H1 (cell line): Measurements from ENCODE around the gene PMF1. TPM values are rescaled to one million over a fixed set of nuclear protein-coding genes. Genes with fewer than 3 reads are reported as not detected.
A peak's percentile ranks its signal among the peaks of the same experiment; 100 is the strongest.

Experiments
- CTCF ChIA-PET: fragments of 300-600 bp; sonication (Branson Sonifier 250); formaldehyde crosslinking; loops from one replicate; lab custom pipeline; 2021; ENCODE audit not compliant: partially characterized antibody; lab: Charles Lee
- POLR2A ChIA-PET: fragments of 300-600 bp; sonication (Branson Sonifier 250); formaldehyde crosslinking; loops from one replicate; lab custom pipeline; 2021; ENCODE audit warnings: inconsistent platforms; ENCODE audit not compliant: partially characterized antibody; lab: Charles Lee
- DNase-seq, 2 experiments: peaks; one replicate each; pipeline versions ENCODE4 v3.0.0 to v3.0.0-alpha.2; 2010 to 2022; ENCODE audit warnings: low spot score in 2 of 2, low read depth in 1 of 2, mixed read lengths in 1 of 2
- FAIRE-seq: peaks from 2 replicates; lab custom pipeline; 2011; peaks lifted over from hg19 to GRCh38; lab: Jason Lieb, UNC
- H2AFZ ChIP-seq: 2 replicates; pipeline ENCODE4 v1.8.1; 2012; ENCODE audit warnings: low read length, inconsistent platforms
- H2AK5ac ChIP-seq: 2 replicates; pipeline ENCODE4 v1.6.1; 2013; ENCODE audit warnings: low read depth, low read length
- H2BK120ac ChIP-seq: replicated peaks from 2 replicates; pipeline ENCODE3; 2013; ENCODE audit warnings: low read depth, low read length, inconsistent platforms
- H2BK12ac ChIP-seq: 2 replicates; pipeline ENCODE4 v1.6.1; 2013; ENCODE audit warnings: low read depth, low read length
- H2BK15ac ChIP-seq: 2 replicates; pipeline ENCODE4 v1.6.1; 2013; ENCODE audit warnings: low read length
- H2BK20ac ChIP-seq: 2 replicates; pipeline ENCODE4 v1.6.1; 2013; ENCODE audit warnings: low read length
- H2BK5ac ChIP-seq: 2 replicates; pipeline ENCODE4 v1.6.1; 2013; ENCODE audit warnings: low read depth, low read length
- H3K14ac ChIP-seq: 2 replicates; pipeline ENCODE4 v1.6.1; 2013; ENCODE audit warnings: inconsistent platforms; ENCODE audit not compliant: insufficient read length
- H3K18ac ChIP-seq: 2 replicates; pipeline ENCODE4 v1.6.1; 2013; ENCODE audit warnings: low read length; ENCODE audit errors: extremely low read depth
- H3K23ac ChIP-seq: 2 replicates; pipeline ENCODE4 v1.6.1; 2013; ENCODE audit warnings: inconsistent platforms; ENCODE audit not compliant: insufficient read length
- H3K23me2 ChIP-seq: 2 replicates; pipeline ENCODE4 v1.6.1; 2013; ENCODE audit warnings: low read depth, low read length
- H3K27ac ChIP-seq: 2 replicates; pipeline ENCODE4 v1.6.1; 2011; ENCODE audit warnings: low read depth, low read length, inconsistent platforms
- H3K27me3 ChIP-seq, 4 experiments: replicated peaks in 1 of 4; 1 replicate in 1 of 4; 2 replicates in 3 of 4; pipeline versions ENCODE4 v1.6.1 to v1.8.1; 2011 to 2013; ENCODE audit warnings: low read length in 3 of 4, mild to moderate bottlenecking in 3 of 4, inconsistent platforms in 2 of 4, mixed read lengths in 2 of 4, moderate library complexity in 1 of 4; ENCODE audit not compliant: control insufficient read depth in 3 of 4, insufficient read depth in 3 of 4; ENCODE audit errors: extremely low read depth in 1 of 4
- H3K36me3 ChIP-seq, 4 experiments: 2 replicates each; pipeline versions ENCODE4 v1.6.1 to v1.8.1; 2011 to 2013; ENCODE audit warnings: mild to moderate bottlenecking in 4 of 4, low read length in 3 of 4, moderate library complexity in 2 of 4, control low read depth in 1 of 4, inconsistent platforms in 1 of 4; ENCODE audit not compliant: insufficient read depth in 4 of 4, control insufficient read depth in 2 of 4
- H3K4ac ChIP-seq: replicated peaks from 2 replicates; pipeline ENCODE3; 2013; ENCODE audit warnings: low read length, low read depth, mixed read lengths, inconsistent platforms; ENCODE audit not compliant: insufficient read length
- H3K4me1 ChIP-seq, 4 experiments: replicated peaks in 1 of 4; 1 replicate in 1 of 4; 2 replicates in 3 of 4; pipeline versions ENCODE4 v1.6.1 to v1.8.1; 2011 to 2013; ENCODE audit warnings: low read length in 3 of 4, inconsistent platforms in 2 of 4, mixed read lengths in 1 of 4; ENCODE audit not compliant: insufficient read depth in 4 of 4, control insufficient read depth in 3 of 4
- H3K4me2 ChIP-seq, 2 experiments: 2 replicates each; pipeline versions ENCODE4 v1.6.1 to v1.8.1; 2011 to 2013; ENCODE audit warnings: low read depth in 2 of 2, low read length in 2 of 2, control low read depth in 1 of 2, inconsistent platforms in 1 of 2, mild to moderate bottlenecking in 1 of 2; ENCODE audit not compliant: insufficient read depth in 1 of 2
- H3K4me3 ChIP-seq, 4 experiments: fragments of 200-600, 300-600 bp in 1 of 4; sonication (generic), shearing (Covaris generic), sonication (Bioruptor Twin) in 1 of 4; 2 replicates each; pipeline versions ENCODE4 v1.5.1 to v1.8.1; 2011 to 2016; ENCODE audit warnings: low read length in 4 of 4, low read depth in 3 of 4, control low read depth in 2 of 4, inconsistent platforms in 2 of 4, mild to moderate bottlenecking in 2 of 4, mixed read lengths in 1 of 4, moderate library complexity in 1 of 4; ENCODE audit not compliant: insufficient read depth in 2 of 4; ENCODE audit errors: extremely low read depth in 1 of 4
- H3K56ac ChIP-seq: replicated peaks from 2 replicates; pipeline ENCODE3; 2013; ENCODE audit warnings: low read depth, mild to moderate bottlenecking, mixed read lengths, low read length, inconsistent platforms; ENCODE audit not compliant: insufficient read length
- H3K79me1 ChIP-seq: 2 replicates; pipeline ENCODE4 v1.6.1; 2013; ENCODE audit warnings: low read depth, low read length, control low read depth
- H3K79me2 ChIP-seq, 2 experiments: 2 replicates each; pipeline versions ENCODE4 v1.6.1 to v1.8.1; 2012 to 2013; ENCODE audit warnings: low read length in 2 of 2, mild to moderate bottlenecking in 2 of 2, inconsistent platforms in 1 of 2; ENCODE audit not compliant: insufficient read depth in 2 of 2, control insufficient read depth in 1 of 2
- H3K9ac ChIP-seq, 4 experiments: replicated peaks in 1 of 4; 1 replicate in 1 of 4; 2 replicates in 3 of 4; pipeline versions ENCODE4 v1.6.1 to v1.8.1; 2011 to 2013; ENCODE audit warnings: low read depth in 3 of 4, low read length in 3 of 4, control low read depth in 2 of 4, mild to moderate bottlenecking in 2 of 4, moderate library complexity in 2 of 4, inconsistent platforms in 1 of 4; ENCODE audit errors: extremely low read depth in 1 of 4
- H3K9me3 ChIP-seq, 2 experiments: 2 replicates each; pipeline versions ENCODE4 v1.6.1 to v1.8.1; 2012 to 2013; ENCODE audit warnings: mild to moderate bottlenecking in 2 of 2, moderate library complexity in 2 of 2, control low read depth in 1 of 2, inconsistent platforms in 1 of 2, low read depth in 1 of 2, low read length in 1 of 2, mixed read lengths in 1 of 2; ENCODE audit not compliant: insufficient read depth in 2 of 2
- H4K20me1 ChIP-seq, 2 experiments: replicated peaks in 1 of 2; 2 replicates each; pipeline versions ENCODE3 to v1.8.1; 2011 to 2013; ENCODE audit warnings: inconsistent platforms in 2 of 2, low read length in 2 of 2, mild to moderate bottlenecking in 1 of 2; ENCODE audit not compliant: insufficient read depth in 2 of 2, control insufficient read depth in 1 of 2
- H4K5ac ChIP-seq: 2 replicates; pipeline ENCODE4 v1.6.1; 2013; ENCODE audit warnings: low read length, low read depth, mixed read lengths, inconsistent platforms; ENCODE audit not compliant: insufficient read length
- H4K8ac ChIP-seq: 2 replicates; pipeline ENCODE4 v1.8.0; 2013; ENCODE audit warnings: mild to moderate bottlenecking, moderate library complexity, low read length, inconsistent platforms; ENCODE audit not compliant: insufficient read depth; ENCODE audit errors: extremely low read depth
- H4K91ac ChIP-seq: replicated peaks from 2 replicates; pipeline ENCODE3; 2013; ENCODE audit warnings: low read length, mixed read lengths, inconsistent platforms; ENCODE audit not compliant: insufficient read length
- JUND ChIP-seq: IDR thresholded peaks from 2 replicates; pipeline ENCODE4 v1.6.1; 2011; ENCODE audit warnings: mild to moderate bottlenecking, improper control_type of control experiment, low read length
- KDM4A ChIP-seq: IDR thresholded peaks from one replicate; pipeline ENCODE4 v1.7.1; 2012; ENCODE audit warnings: low read depth, mild to moderate bottlenecking, moderate library complexity, low read length, inconsistent platforms; ENCODE audit not compliant: severe bottlenecking
- PHF8 ChIP-seq: fragments of 200-600 bp; sonication (generic); conservative IDR thresholded peaks from 2 replicates; pipeline ENCODE4 v1.7.1; 2012; ENCODE audit warnings: low read depth, mild to moderate bottlenecking, inconsistent platforms, low read length, moderate library complexity
- POLR2A ChIP-seq, 2 experiments: IDR thresholded peaks; 1 replicate in 1 of 2; 2 replicates in 1 of 2; pipeline ENCODE4 v1.6.1; 2011; ENCODE audit warnings: low read depth in 2 of 2, low read length in 2 of 2, mild to moderate bottlenecking in 2 of 2; ENCODE audit errors: control extremely low read depth in 1 of 2
- SAP30 ChIP-seq: fragments of 300-600 bp; sonication (generic); IDR thresholded peaks from 2 replicates; pipeline ENCODE4 v1.7.1; 2012; ENCODE audit warnings: low read length, moderate library complexity, mild to moderate bottlenecking, inconsistent platforms; ENCODE audit not compliant: insufficient read depth, insufficient replicate concordance
- SIN3A ChIP-seq, 2 experiments: IDR thresholded peaks in 1 of 2; conservative IDR thresholded peaks in 1 of 2; 2 replicates each; pipeline ENCODE4 v1.6.1; 2011 to 2012; ENCODE audit warnings: low read length in 2 of 2, improper control_type of control experiment in 1 of 2, low read depth in 1 of 2, mild to moderate bottlenecking in 1 of 2
- SP1 ChIP-seq: IDR thresholded peaks from 2 replicates; pipeline ENCODE4 v1.6.1; 2011; ENCODE audit warnings: low read depth, low read length
- WGBS, 2 experiments: shearing (Covaris generic) in 1 of 2; methylation state at CpG; one replicate each; pipeline versions ENCODE4 v1.1.6 to v1.1.7; 2013 to 2015; ENCODE audit warnings: low lambda C conversion rate in 2 of 2, mixed read lengths in 2 of 2, inconsistent platforms in 1 of 2, low coverage in 1 of 2, missing lambda C conversion rate in 1 of 2; ENCODE audit not compliant: insufficient replicate concordance in 2 of 2, insufficient coverage in 1 of 2, insufficient read length in 1 of 2; ENCODE audit errors: extremely low coverage in 1 of 2, missing lambda C conversion rate in 1 of 2; 5-methylcytosine and 5-hydroxymethylcytosine counted together
- polyA plus RNA-seq, 7 experiments: library from polyadenylated mRNA; depleted of rRNA in 3 of 7; stranded (reverse) in 5 of 7; unstranded in 2 of 7; fragments of >200 nt in 5 of 7; fragments of 200-250 nt in 2 of 7; gene quantifications; 1 replicate in 5 of 7; 2 replicates in 1 of 7; 4 replicates in 1 of 7; pipeline versions ENCODE4 v1.2.1 to v1.2.3, GENCODE V29; 2011 to 2013; ENCODE audit warnings: missing spikeins in 2 of 7, mixed read lengths in 2 of 7
- total RNA-seq: library from RNA; stranded (reverse); fragmentation: NEBNext Ultra II Directional; extraction: Animal tissue kit (Norgen Biotek cat#: 25700); gene quantifications from 2 replicates; pipeline ENCODE4 v1.2.1, GENCODE V29; 2021

PMF1 gene
- total and polyA plus RNA-seq, 2 of the 8 experiments (the other 6 are each of a cell fraction or from before 2014, with no cell fraction given) = 113 to 296 TPM

GRCh38 chr1:156194300-156194652 is 18.5 kb upstream of the PMF1 start:
- H4K5ac ChIP-seq = no peak overlapping the region
- H2BK15ac ChIP-seq = peak overlapping the region; percentile 37; the same call in 1 of the 2 replicates
- no peak for FAIRE-seq
- H3K27ac ChIP-seq = peak overlapping the region; percentile 17; the same call in 1 of the 2 replicates
- H3K4me2 ChIP-seq = peak overlapping the region; percentile 77 to 99
- H2BK20ac ChIP-seq = 0 out of 2 replicates have a peak overlapping the region, but pooled peaks have one; percentile 68
- peak overlapping the region; percentile 52; the same call in 1 of the 2 replicates for H4K8ac ChIP-seq
- no peak overlapping the region for H3K23ac ChIP-seq
- peaks cover 0 to 5% (median 2%) of the 10 kb centered on the region in 4 experiments; a peak in 4 of 8 replicates for H3K36me3 ChIP-seq
- H3K27me3 ChIP-seq = no peaks in the 10 kb centered on the region
- peaks cover 16 to 49% of the 10 kb centered on the region in 2 experiments for H3K79me2 ChIP-seq
- H2BK12ac ChIP-seq = no peak overlapping the region
- H2AK5ac ChIP-seq = no peak overlapping the region
- no peak overlapping the region for H2AFZ ChIP-seq
- CTCF ChIA-PET = interaction anchor here (0.8 to 5.1 kb wide), 12 partner anchors 9 to 167 kb away, joined by 3 to 27 read pairs (median 4); partner anchors contain the start of gene PMF1
- no peak overlapping the region for H4K91ac ChIP-seq
- H3K14ac ChIP-seq = no peak overlapping the region
- H3K79me1 ChIP-seq = peaks cover 17% of the 10 kb centered on the region
- TF ChIP-seq SIN3A (conservative IDR thresholded peaks at IDR 0.05 in 1 of 2, IDR thresholded peaks at IDR 0.05 in 1 of 2; ENCODE audit: low read depth in 1 of 2, low read length in 2 of 2) (peak in 1 of 2 experiments; percentile 21; a peak in 1 of 4 replicates), SAP30 (peak; percentile 98), POLR2A (IDR thresholded peaks at IDR 0.05; ENCODE audit: control extremely low read depth in 1 of 2, low read depth in 2 of 2, low read length in 2 of 2) (no peak), JUND (no peak), KDM4A (no peak), SP1 (no peak), PHF8 (peak; percentile 5; the same call in 1 of the 2 replicates)
- TF ChIP-seq, all 59 proteins: peak for 3
- Histone ChIP-seq H3K4me3 (peak overlapping the region; percentile 78 to 97 (median 94)), H2BK120ac (no peak overlapping the region), H3K4ac (no peak overlapping the region), H2BK5ac (peak overlapping the region; percentile 84; the same call in 1 of the 2 replicates), H3K4me1 (peaks cover 2 to 16% (median 4%) of the 10 kb centered on the region in 4 experiments; a peak in 5 of 7 replicates), H3K9ac (peak overlapping the region; percentile 54 to 64 (median 58)), H3K18ac (no peak overlapping the region), H4K20me1 (peaks cover 0 to 7% of the 10 kb centered on the region in 2 experiments), H3K9me3 (peaks cover 1 to 2% of the 10 kb centered on the region in 2 experiments; a peak in 1 of 4 replicates), H3K56ac (no peak overlapping the region), H3K23me2 (peaks cover 6% of the 10 kb centered on the region; the same call in 1 of the 2 replicates)
- 21% methylated on average over 14 of the region's 14 CpGs; no CpG with 5 or more reads in 1 of the 2 experiments for whole genome bisulfite sequencing, 2 experiments
- POLR2A ChIA-PET = interaction anchor here (0.8 to 4.1 kb wide), 16 partner anchors 10 to 250 kb away, joined by 3 to 27 read pairs (median 6); partner anchors contain the start of gene PMF1
- DNase-seq = no peak
